ENCODE data around the gene OR1I1.

OR1I1 gene

GRCh38 chr19:15138427-15138826 lies 56.4 kb downstream of the OR1I1 start:
- Histone ChIP-seq H2AFZ (ENCODE audit: low read depth, low read length) (no peak overlapping the region), H3K4me2 (ENCODE audit: insufficient read depth, low read length) (no peak overlapping the region), H3K4me1 (ENCODE audit: insufficient read depth, low read length) (no peaks in the 10 kb centered on the region), H3K27ac (ENCODE audit: low read length) (no peak overlapping the region), H3K9ac (ENCODE audit: low read depth, low read length) (no peak overlapping the region), H3K36me3 (ENCODE audit: insufficient read depth, low read length) (no peaks in the 10 kb centered on the region), H3K27me3 (ENCODE audit: insufficient read depth, low read length, poor library complexity) (no peaks in the 10 kb centered on the region), H3K4me3 (ENCODE audit: low read depth in 1 of 2, low read length in 2 of 2) (no peak overlapping the region), H4K20me1 (ENCODE audit: insufficient read depth, low read length) (no peaks in the 10 kb centered on the region), H3K9me3 (ENCODE audit: insufficient read depth, low read length, severe bottlenecking) (peaks cover 6% of the 10 kb centered on the region), H3K79me2 (ENCODE audit: insufficient read depth, low read length) (no peaks in the 10 kb centered on the region)
- no peak for DNase-seq
- ATAC-seq (ENCODE audit: insufficient read depth, low read depth), result no peak
- TF ChIP-seq CTCF (IDR thresholded peaks at IDR 0.05; ENCODE audit: borderline replicate concordance, extremely low read depth, low read length, poor library complexity, severe bottlenecking) (no peak), EZH2 (IDR thresholded peaks at IDR 0.05; ENCODE audit: borderline replicate concordance, low read depth, low read length, severe bottlenecking) (no peak)

GRCh38 chr19:15141143-15141542 lies 59.1 kb downstream of the OR1I1 start:
- no peaks in the 10 kb centered on the region for H3K4me1 ChIP-seq (ENCODE audit: insufficient read depth, low read length)
- DNase-seq (no peak), ATAC-seq (ENCODE audit: insufficient read depth, low read depth) (no peak)
- H3K4me2 ChIP-seq (ENCODE audit: insufficient read depth, low read length), result no peak overlapping the region
- peaks cover 6% of the 10 kb centered on the region for H3K9me3 ChIP-seq (ENCODE audit: insufficient read depth, low read length, severe bottlenecking)
- no peak overlapping the region for H3K4me3 ChIP-seq (ENCODE audit: low read depth in 1 of 2, low read length in 2 of 2)
- no peak overlapping the region for H2AFZ ChIP-seq (ENCODE audit: low read depth, low read length)
- no peak overlapping the region for H3K27ac ChIP-seq (ENCODE audit: low read length)
- H3K27me3 ChIP-seq (ENCODE audit: insufficient read depth, low read length, poor library complexity), result no peaks in the 10 kb centered on the region
- no peak overlapping the region for H3K9ac ChIP-seq (ENCODE audit: low read depth, low read length)
- no peaks in the 10 kb centered on the region for H4K20me1 ChIP-seq (ENCODE audit: insufficient read depth, low read length)
- no peaks in the 10 kb centered on the region for H3K36me3 ChIP-seq (ENCODE audit: insufficient read depth, low read length)
- H3K79me2 ChIP-seq (ENCODE audit: insufficient read depth, low read length), result no peaks in the 10 kb centered on the region
- TF ChIP-seq CTCF (IDR thresholded peaks at IDR 0.05; ENCODE audit: borderline replicate concordance, extremely low read depth, low read length, poor library complexity, severe bottlenecking) (no peak), EZH2 (IDR thresholded peaks at IDR 0.05; ENCODE audit: borderline replicate concordance, low read depth, low read length, severe bottlenecking) (no peak)

GRCh38 chr19:15142313-15142712 lies 60.3 kb downstream of the OR1I1 start:
- Histone ChIP-seq H4K20me1 (ENCODE audit: insufficient read depth, low read length) (no peaks in the 10 kb centered on the region), H3K27ac (ENCODE audit: low read length) (no peak overlapping the region), H2AFZ (ENCODE audit: low read depth, low read length) (no peak overlapping the region), H3K4me1 (ENCODE audit: insufficient read depth, low read length) (no peaks in the 10 kb centered on the region), H3K36me3 (ENCODE audit: insufficient read depth, low read length) (no peaks in the 10 kb centered on the region), H3K9me3 (ENCODE audit: insufficient read depth, low read length, severe bottlenecking) (peaks cover 6% of the 10 kb centered on the region), H3K79me2 (ENCODE audit: insufficient read depth, low read length) (no peaks in the 10 kb centered on the region), H3K4me3 (ENCODE audit: low read depth in 1 of 2, low read length in 2 of 2) (no peak overlapping the region), H3K9ac (ENCODE audit: low read depth, low read length) (no peak overlapping the region), H3K4me2 (ENCODE audit: insufficient read depth, low read length) (no peak overlapping the region), H3K27me3 (ENCODE audit: insufficient read depth, low read length, poor library complexity) (no peaks in the 10 kb centered on the region)
- no peak for DNase-seq
- TF ChIP-seq CTCF (IDR thresholded peaks at IDR 0.05; ENCODE audit: borderline replicate concordance, extremely low read depth, low read length, poor library complexity, severe bottlenecking) (no peak), EZH2 (IDR thresholded peaks at IDR 0.05; ENCODE audit: borderline replicate concordance, low read depth, low read length, severe bottlenecking) (no peak)
- ATAC-seq (ENCODE audit: insufficient read depth, low read depth), result no peak
